GM18511 (cell line): ENCODE measurements around the gene PTPRB.

Experiments
- ATAC-seq: cut with Tn5 transposase; IDR thresholded peaks from one replicate; pipeline ENCODE4 v1.9.1; 2021; ENCODE audit warnings: mild to moderate bottlenecking, moderate library complexity; ENCODE audit not compliant: unreplicated experiment

The PTPRB gene

GRCh38 chr12:70467476-70467875, 169.8 kb downstream of the PTPRB start:
- ATAC-seq = no peak

GRCh38 chr12:70466753-70467152, 170.5 kb downstream of the PTPRB start:
- no peak for ATAC-seq
